ENCODE data around the gene MATCAP1. TPM values are rescaled to one million over a fixed set of nuclear protein-coding genes. Genes with fewer than 3 reads are reported as not detected.

The MATCAP1 gene
- total and polyA plus RNA-seq, 2 of the 8 experiments (the other 6 are each of a cell fraction or from before 2014, with no cell fraction given): 22.9 to 27.5 TPM

DNA sequence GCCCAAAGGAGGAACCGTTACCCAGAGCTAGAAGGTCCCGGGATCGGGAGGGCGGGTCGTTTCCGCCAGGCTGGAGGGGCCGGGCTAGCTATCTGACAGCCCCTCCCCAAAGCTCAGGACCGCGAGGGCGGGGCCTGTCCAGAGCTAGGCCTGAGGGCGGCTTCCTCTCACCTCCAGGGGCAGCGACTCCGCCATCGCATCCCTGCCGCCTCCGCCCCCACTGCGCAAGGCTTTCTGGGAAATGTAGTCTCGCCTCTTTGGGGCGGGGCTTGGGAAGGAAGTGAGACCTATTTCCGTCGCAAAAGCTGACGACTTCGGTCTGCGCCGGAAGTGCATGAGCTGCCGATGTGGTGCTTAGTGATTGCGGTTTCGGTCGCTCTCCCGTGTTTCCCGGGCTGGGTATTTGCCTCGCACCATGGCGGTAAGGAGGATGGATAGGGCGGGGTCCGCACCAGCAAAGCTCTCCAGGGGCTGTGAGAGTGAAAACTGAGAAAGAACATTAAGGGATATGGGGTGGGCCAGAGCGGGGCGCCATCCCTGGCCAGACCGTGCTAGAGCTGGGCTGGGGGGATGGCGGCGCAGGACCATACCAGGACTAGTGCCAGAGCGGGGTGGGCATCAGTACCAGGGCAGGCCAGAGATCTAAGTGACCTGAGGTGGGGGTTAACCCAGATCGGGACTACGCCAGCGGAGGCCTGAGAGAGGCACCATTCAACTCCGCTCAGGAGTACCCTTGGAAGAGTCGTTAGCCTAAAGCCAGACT, 43.2 kb upstream of the MATCAP1 start, which contains the start of gene TMEM208 (continued):
- TF ChIP-seq MAX (IDR thresholded peaks at IDR 0.05) (peak; percentile 69), TAF7 (optimal IDR thresholded peaks at IDR 0.05; ENCODE audit: borderline replicate concordance, low read depth, low read length) (peak; percentile 44), SP1 (IDR thresholded peaks at IDR 0.05; ENCODE audit: low read depth, low read length) (peak; percentile 91), TBP (IDR thresholded peaks at IDR 0.05; ENCODE audit: low read depth, low read length) (peak; percentile 72), HDAC2 (IDR thresholded peaks at IDR 0.05; ENCODE audit: borderline replicate concordance in 1 of 2, low read depth in 2 of 2, low read length in 2 of 2) (peak in 1 of 2 experiments; percentile 95; a peak in 1 of 4 replicates), RFX5 (IDR thresholded peaks at IDR 0.05; ENCODE audit: borderline replicate concordance, low read depth, low read length) (no peak), CHD7 (IDR thresholded peaks at IDR 0.05; ENCODE audit: insufficient replicate concordance, low read length) (no peak), JUND (IDR thresholded peaks at IDR 0.05; ENCODE audit: low read length) (no peak)
- TF ChIP-seq, protein P1, sequence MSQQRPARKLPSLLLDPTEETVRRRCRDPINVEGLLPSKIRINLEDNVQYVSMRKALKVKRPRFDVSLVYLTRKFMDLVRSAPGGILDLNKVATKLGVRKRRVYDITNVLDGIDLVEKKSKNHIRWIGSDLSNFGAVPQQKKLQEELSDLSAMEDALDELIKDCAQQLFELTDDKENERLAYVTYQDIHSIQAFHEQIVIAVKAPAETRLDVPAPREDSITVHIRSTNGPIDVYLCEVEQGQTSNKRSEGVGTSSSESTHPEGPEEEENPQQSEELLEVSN (IDR thresholded peaks at IDR 0.05): no peak
